HG03196 (cell line): ENCODE measurements around the gene PHYHIPL.

Experiments used
- ATAC-seq: cut with Tn5 transposase; IDR thresholded peaks from one replicate; pipeline ENCODE4 v1.9.1; 2021; ENCODE audit not compliant: unreplicated experiment

Gene PHYHIPL

DNA sequence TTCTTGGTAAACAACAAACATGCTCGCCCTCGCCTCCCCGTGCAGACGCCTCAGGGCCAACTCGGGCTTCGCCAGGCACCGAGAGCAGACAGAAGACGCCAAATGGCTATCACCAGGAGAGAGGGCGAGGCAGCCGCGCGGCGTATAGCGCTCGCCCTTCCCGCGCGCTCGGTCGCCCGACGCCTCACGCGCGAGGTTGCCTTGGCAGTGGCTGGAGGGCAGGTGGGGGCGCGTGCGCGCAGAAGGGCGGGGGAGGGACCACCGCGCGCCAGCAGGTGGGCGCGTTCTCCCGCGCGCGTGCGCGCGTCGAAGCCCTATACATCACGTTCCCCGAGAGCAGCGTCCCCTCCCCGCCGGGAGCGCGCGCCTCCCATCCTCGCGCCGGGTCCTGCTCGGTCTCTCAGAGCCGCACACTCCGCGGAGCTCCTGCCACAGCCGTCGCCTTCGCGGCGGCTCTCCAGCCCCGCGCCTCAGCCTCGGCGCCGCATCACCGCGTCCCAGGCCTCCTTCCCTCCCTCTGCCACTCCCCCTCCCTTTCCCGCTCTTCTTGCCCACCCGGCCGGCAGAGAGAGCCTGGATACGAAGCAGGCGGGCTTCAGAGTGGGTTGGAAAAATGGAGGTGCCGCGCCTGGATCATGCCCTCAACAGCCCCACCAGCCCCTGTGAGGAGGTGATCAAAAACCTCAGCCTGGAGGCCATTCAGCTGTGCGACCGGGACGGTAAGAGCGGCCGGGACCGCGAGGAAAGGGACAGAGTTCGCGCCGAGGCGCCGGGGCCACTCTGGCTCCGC lies at the start of gene PHYHIPL:
PHYHIPL (plus strand) TSS at position 403 of the 790 bp plus-strand sequence; CDS start at position 614, 211 bp downstream.
- ATAC-seq, result no peak

DNA sequence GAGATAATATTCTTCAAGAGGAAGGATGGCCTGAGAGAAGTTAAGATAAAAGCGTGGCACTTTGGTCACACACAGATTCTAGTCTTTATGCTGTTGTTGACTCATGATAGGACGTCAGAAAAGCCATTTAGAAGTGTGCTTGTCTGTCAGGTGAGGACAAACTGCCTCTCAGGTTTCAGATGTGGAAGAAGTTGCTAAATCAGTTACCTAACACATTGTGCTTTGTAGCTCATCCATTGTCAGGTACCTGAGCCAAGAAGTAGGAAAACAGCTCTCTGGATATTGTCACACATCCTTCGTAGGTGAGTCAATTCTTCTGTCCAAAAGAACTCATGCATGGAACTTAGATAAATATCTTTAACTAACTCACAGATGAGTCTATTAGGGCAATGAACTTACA lies 49.5 kb upstream of the PHYHIPL start:
- ATAC-seq, result no peak

DNA sequence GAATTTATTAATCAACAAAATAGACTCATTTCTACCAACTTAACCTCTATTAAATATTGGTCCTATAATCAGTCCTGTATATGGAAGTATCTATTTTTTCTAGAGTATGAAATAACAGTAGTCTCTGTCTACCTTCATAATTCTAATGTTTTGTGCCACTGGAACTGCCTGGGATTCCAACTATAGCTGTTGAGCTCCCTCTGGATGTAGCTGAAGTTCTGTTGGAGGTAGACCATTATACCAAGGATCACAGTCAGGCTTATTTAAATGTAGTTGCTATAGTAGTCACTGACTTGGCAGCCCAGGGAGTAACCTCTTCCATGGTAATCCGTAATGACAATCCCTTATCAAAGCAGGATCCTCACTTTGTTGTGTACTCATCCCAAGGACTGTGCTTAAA lies 48.5 kb upstream of the PHYHIPL start:
- ATAC-seq, result no peak

- no peak for ATAC-seq
These were observed 46.6 kb upstream of the PHYHIPL start for GRCh38 chr10:59129867-59130266.

- no peak for ATAC-seq
These were observed 44.8 kb upstream of the PHYHIPL start for GRCh38 chr10:59131666-59132065.

- no peak for ATAC-seq
These were observed 42.4 kb upstream of the PHYHIPL start for GRCh38 chr10:59133841-59134593.

DNA sequence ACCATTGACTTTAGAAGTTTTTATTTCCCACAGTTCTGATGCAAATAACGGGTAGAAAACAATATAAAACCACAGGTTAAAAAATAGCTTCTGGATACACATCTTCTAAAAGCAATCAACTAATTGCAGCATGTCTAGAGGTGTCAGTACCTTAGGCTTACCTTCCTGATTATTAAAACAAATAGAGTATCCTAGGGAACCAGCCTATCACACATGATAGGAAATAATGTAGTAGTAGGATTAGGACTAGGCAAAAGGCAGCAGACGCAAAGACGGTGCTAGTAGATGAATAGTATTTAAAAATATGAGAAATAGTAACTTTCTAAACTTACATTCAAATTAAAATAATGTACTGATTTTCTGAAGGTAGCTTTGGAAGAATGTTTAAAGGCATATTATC lies 41.7 kb upstream of the PHYHIPL start:
- no peak for ATAC-seq

GRCh38 chr10:59135275-59135674 lies 41.2 kb upstream of the PHYHIPL start:
- no peak for ATAC-seq

DNA sequence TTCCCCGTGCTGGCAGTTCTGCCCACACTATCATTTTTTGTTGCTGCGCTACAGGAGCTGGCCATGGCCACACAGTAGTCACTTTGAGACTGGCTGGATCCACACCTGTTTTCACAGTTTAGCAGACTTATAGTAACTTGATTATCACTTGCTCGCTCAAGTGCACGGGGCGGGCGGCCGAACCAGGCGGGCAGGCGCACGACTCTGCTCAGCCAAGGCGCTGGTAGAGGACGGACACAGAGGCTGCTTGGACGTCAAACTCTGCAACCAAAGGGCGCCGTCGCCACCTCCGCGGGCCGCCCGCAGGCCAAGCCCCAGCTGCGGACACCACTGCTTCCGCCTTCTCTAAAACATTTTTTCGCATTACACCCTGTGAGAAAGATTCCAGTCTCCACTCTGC lies 38.4 kb upstream of the PHYHIPL start:
- no peak for ATAC-seq

GRCh38 chr10:59143544-59143943 lies 32.9 kb upstream of the PHYHIPL start:
- no peak for ATAC-seq

GRCh38 chr10:59148701-59149100 lies 27.7 kb upstream of the PHYHIPL start:
- no peak for ATAC-seq

DNA sequence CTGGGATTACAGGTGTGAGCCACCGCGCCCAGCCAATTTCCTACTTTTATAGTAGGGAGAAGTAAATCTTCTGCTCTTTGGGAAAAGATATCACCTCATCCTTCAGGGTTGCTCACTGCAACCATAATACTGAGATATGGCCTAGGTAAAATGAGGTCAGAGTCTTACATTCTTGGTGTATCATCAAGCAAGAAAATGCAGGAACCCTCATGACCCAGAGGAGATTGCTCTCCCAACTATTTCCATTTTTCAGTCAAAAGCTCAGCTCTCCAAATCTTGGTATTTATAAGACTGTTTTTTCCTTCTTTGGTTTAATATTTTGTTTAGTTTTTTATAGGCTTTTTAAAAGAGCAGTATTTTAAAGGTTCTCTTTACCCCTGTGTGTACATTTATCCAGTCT lies 20.9 kb upstream of the PHYHIPL start:
- no peak for ATAC-seq

DNA sequence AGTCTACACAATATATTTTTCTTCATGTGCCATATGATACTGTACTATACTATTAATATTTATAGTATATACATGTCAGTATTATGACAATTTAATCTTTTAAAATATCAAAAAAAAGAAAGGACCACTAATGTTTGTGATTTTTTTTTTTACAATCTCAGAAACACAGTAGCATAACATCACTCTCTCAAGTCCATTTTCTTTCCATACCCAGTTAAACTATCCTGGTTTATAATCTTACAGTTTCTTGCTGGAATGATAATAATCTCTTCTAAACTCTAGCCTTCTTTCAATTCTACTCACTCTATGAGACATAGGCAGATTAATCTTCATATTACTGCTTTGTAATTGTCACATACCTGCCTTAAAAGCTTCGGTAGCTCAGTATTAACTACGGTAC lies 8.9 kb upstream of the PHYHIPL start:
- no peak for ATAC-seq

- ATAC-seq, result no peak
These were observed 3.9 kb upstream of the PHYHIPL start for GRCh38 chr10:59172567-59172966.

GRCh38 chr10:59173414-59173813 lies 3.0 kb upstream of the PHYHIPL start:
- no peak for ATAC-seq

- no peak for ATAC-seq
These were observed 754 bp upstream of the PHYHIPL start for GRCh38 chr10:59175538-59176240.

GRCh38 chr10:59177031-59177797 lies 771 bp downstream of the PHYHIPL start:
- no peak for ATAC-seq

DNA sequence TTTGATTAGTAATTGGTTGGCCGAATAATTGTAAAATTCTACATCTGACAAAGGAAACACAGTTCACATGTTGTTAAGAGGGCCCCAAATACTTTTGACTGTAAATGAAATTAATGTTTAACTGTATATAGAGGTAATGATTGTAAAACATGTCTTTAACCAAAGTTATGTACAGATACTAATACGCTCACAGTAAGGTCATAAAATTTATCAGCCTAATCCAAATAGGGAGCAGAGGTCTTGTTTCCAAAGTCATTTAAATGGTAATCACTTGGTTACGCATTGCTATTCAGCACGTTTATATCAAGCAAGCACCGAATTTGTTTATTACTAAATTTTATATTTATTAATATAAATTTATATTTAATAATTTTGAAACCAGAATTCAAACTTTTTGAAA lies 1.4 kb downstream of the PHYHIPL start:
- ATAC-seq, result no peak

DNA sequence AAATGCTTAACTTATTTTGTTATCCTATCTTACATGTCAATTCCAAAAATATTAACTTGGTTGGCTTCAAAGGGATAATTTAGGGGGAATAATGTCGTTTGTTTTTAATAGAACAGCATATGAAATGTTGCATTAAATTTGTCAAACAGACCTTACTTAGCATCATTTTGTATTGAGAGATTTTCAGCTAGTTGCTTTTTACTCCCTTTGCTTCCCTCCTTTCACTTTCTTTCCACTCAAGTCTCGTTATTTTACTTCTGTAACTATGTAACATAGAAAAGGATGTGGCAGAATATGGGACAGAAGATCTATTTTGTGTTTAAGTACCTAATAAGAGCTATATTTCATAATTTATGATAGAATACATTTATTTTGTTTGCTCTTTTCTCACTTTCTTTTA lies 2.6 kb downstream of the PHYHIPL start:
- ATAC-seq, result no peak

- no peak for ATAC-seq
These were observed 4.3 kb downstream of the PHYHIPL start for GRCh38 chr10:59180689-59181270.

DNA sequence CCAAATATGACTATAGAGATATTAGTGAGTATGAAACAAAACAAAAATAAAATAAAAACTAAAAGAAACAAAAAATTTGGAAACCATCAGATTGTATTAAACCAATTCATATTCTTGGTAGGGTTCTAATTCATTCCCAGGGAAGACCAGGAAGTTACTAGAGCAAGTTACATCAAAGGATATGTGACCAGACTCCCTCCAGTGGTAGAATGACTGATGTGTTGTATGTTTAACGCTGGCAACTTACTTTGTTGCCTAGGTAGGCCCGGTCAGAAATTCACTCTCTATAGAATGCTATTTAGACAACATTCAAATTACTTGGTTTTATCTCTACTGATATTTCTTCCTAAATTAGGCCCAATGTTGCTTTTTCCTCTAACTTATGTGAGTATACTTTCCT lies 5.2 kb downstream of the PHYHIPL start:
- ATAC-seq, result no peak
